Hematopoietic multipotent progenitor cell treated with erythropoietin and hydrocortisone succinate and interleukin-3 and kit ligand, for 4 days (in vitro differentiated cells): Measurements from ENCODE around the gene POLE4.

ENCODE experiments used
- DNase-seq: peaks from one replicate; pipeline ENCODE4 v3.0.0-alpha.2; 2015

The POLE4 gene

DNA sequence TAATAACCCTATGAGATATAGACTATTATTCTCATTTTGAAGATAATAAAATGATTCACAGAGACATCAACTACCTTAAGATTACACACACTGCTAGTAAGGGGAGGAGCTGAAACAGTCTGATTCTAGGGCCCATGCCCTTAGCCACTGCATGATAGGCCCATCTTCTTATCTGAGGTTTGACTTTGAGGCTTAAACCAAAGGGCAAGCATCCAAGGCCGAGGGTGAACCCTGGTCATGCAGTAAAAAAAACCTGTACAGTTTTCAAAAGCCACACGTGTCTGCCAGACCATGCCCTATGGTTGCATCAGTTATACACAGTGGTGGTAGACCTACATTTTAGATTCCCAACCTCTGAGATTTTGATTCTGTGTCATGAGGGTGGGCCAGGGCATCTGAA, 44.8 kb downstream of the POLE4 start:
- DNase-seq, result peak; percentile 38

DNA sequence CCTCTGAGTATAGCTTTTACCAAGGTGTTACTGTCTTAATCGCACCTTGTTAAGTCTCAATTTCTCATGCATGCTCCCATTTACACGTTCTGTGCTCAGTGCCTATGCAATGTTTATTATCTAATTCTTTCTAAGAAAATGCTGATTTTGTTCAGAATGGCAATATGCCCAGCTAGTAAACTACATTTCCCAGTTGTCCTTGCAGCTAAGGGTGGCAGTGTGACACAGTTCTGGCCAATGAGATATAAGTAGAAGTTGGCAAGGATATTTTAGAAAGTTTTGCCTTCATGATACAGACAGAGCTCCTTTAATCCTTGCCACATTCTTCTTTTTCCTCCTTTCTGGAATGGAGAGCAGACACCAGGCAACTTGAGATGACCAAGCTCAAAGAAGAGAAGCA, 45.3 kb downstream of the POLE4 start:
- peak; percentile 7 for DNase-seq

- DNase-seq, result no peak
These were observed 47.6 kb downstream of the POLE4 start for GRCh38 chr2:75006041-75006440.

DNA sequence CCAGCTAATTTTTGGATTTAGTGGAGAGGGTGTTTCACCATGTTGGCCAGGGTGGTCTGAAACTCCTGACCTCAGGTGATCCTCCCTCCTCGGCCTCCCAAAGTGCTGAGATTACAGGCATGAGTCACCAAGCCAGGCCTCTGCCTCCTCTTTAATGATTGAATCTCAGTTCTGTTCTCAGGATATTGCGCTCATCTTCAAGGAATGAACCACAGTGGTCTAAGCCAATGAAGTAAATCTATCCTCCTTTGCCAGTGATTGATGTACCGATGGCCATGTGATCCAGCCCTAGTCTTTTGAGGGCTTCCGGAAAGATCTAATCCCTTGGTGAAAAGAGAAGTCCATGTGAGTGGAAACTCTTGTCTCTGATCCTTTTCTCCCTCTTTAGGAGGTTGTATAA, 48.6 kb downstream of the POLE4 start:
- DNase-seq, result no peak

GRCh38 chr2:75007819-75008218, 49.4 kb downstream of the POLE4 start:
- DNase-seq, result no peak

- no peak for DNase-seq
These were observed 52.1 kb downstream of the POLE4 start for GRCh38 chr2:75010571-75010970.

DNA sequence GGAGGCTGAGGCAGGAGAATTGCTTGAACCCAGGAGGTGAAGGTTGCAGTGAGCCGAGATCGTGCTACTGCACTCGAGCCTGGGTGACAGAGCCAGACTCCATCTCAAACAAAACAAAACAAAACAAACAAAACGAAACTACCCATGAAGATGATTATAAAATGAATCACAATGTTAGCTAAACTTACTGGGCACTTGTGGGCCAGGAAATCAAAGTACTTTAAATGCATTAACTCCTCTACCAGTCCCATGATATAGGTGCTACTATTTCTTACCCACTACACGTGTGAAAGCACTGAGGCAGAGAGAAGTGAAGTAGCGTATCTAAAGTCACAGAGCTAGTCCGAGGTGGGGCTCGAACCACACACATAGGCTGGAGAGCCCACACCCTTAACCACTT, 53.6 kb downstream of the POLE4 start:
- DNase-seq, result no peak

GRCh38 chr2:75018162-75018561, 59.7 kb downstream of the POLE4 start:
- DNase-seq, result no peak
